Measurements from ENCODE around the gene NBEAL2. TPM values are rescaled to one million over a fixed set of nuclear protein-coding genes. Genes with fewer than 3 reads are reported as not detected.

NBEAL2 gene
- total RNA-seq, 1 donor from 2014 or later, result 227 TPM

GRCh38 chr3:46965151-46965550 is 14.3 kb upstream of the NBEAL2 start:
- intact Hi-C loops (cut with DNase I), result no loop called here
- H3K27ac ChIP-seq, result no peak overlapping the region
- no peaks in the 10 kb centered on the region for H3K9me3 ChIP-seq
- H3K27me3 ChIP-seq, result no peaks in the 10 kb centered on the region
- no peak overlapping the region for H3K4me3 ChIP-seq
- no peaks in the 10 kb centered on the region for H3K36me3 ChIP-seq
- TF ChIP-seq POLR2AphosphoS5 (IDR thresholded peaks at IDR 0.05; ENCODE audit: insufficient read depth in 1 of 2, low read depth in 1 of 2) (no peak), POLR2A (IDR thresholded peaks at IDR 0.05) (no peak), CTCF (IDR thresholded peaks at IDR 0.05) (no peak)
- peaks cover 71% of the 10 kb centered on the region for H3K4me1 ChIP-seq
- DNase-seq (ENCODE audit: extremely low spot score in 2 of 2), result no peak

GRCh38 chr3:46966811-46967210 is 12.7 kb upstream of the NBEAL2 start:
- intact Hi-C loops (cut with DNase I), result no loop called here
- H3K27me3 ChIP-seq, result no peaks in the 10 kb centered on the region
- no peak for DNase-seq (ENCODE audit: extremely low spot score in 2 of 2)
- H3K4me1 ChIP-seq, result peaks cover 70% of the 10 kb centered on the region
- H3K27ac ChIP-seq, result peak overlapping the region; percentile 14
- no peaks in the 10 kb centered on the region for H3K9me3 ChIP-seq
- no peak overlapping the region for H3K4me3 ChIP-seq
- no peaks in the 10 kb centered on the region for H3K36me3 ChIP-seq
- TF ChIP-seq POLR2A (IDR thresholded peaks at IDR 0.05) (no peak), POLR2AphosphoS5 (IDR thresholded peaks at IDR 0.05; ENCODE audit: insufficient read depth in 1 of 2, low read depth in 1 of 2) (no peak), CTCF (IDR thresholded peaks at IDR 0.05) (no peak)

- TF ChIP-seq CTCF (IDR thresholded peaks at IDR 0.05), result no peak
- no peak for TF ChIP-seq POLR2AphosphoS5 (IDR thresholded peaks at IDR 0.05; ENCODE audit: insufficient read depth in 1 of 2, low read depth in 1 of 2)
- TF ChIP-seq POLR2A (IDR thresholded peaks at IDR 0.05), result no peak
- Histone ChIP-seq H3K27ac (no peak overlapping the region), H3K27me3 (no peaks in the 10 kb centered on the region), H3K36me3 (no peaks in the 10 kb centered on the region), H3K4me3 (no peak overlapping the region), H3K9me3 (no peaks in the 10 kb centered on the region), H3K4me1 (peaks cover 82% of the 10 kb centered on the region)
- no peak for DNase-seq (ENCODE audit: extremely low spot score in 2 of 2)
- intact Hi-C loops (cut with DNase I), result no loop called here
These were observed 10.6 kb upstream of the NBEAL2 start for GRCh38 chr3:46968783-46969428.

- H3K9me3 ChIP-seq, result no peaks in the 10 kb centered on the region
- H3K36me3 ChIP-seq, result no peaks in the 10 kb centered on the region
- intact Hi-C loops (cut with DNase I), result no loop called here
- TF ChIP-seq POLR2AphosphoS5 (IDR thresholded peaks at IDR 0.05; ENCODE audit: insufficient read depth in 1 of 2, low read depth in 1 of 2), result no peak
- no peak for TF ChIP-seq CTCF (IDR thresholded peaks at IDR 0.05)
- TF ChIP-seq POLR2A (IDR thresholded peaks at IDR 0.05), result no peak
- no peak overlapping the region for H3K27ac ChIP-seq
- H3K4me3 ChIP-seq, result no peak overlapping the region
- no peak for DNase-seq (ENCODE audit: extremely low spot score in 2 of 2)
- no peaks in the 10 kb centered on the region for H3K27me3 ChIP-seq
- H3K4me1 ChIP-seq, result peaks cover 90% of the 10 kb centered on the region
These were observed 8.9 kb upstream of the NBEAL2 start for GRCh38 chr3:46970391-46971091.

DNA sequence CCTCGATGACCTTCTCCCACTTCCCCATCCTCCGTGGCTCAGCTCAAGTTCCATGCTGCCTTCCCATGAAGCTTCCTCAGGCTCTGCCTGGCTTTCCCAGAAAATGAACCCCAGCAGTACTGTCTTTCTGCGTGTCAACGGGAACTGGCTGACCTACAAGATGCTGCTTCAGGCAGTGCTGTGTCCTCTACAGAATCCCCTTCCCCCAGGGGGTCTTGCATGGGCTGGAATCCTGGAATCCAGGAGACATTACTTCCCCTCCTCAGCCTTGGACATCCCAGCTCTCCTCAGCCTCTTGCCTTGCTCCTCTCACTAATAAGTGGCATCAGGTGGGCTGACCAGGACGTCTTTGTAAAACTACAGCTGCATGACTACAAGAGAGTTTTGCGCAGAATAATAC is 8.3 kb upstream of the NBEAL2 start:
- Histone ChIP-seq H3K4me1 (peaks cover 90% of the 10 kb centered on the region), H3K27ac (no peak overlapping the region), H3K36me3 (no peaks in the 10 kb centered on the region), H3K27me3 (no peaks in the 10 kb centered on the region), H3K4me3 (no peak overlapping the region), H3K9me3 (no peaks in the 10 kb centered on the region)
- no peak for DNase-seq (ENCODE audit: extremely low spot score in 2 of 2)
- TF ChIP-seq POLR2AphosphoS5 (IDR thresholded peaks at IDR 0.05; ENCODE audit: insufficient read depth in 1 of 2, low read depth in 1 of 2) (no peak), CTCF (IDR thresholded peaks at IDR 0.05) (no peak), POLR2A (IDR thresholded peaks at IDR 0.05) (no peak)
- intact Hi-C loops (cut with DNase I), result no loop called here
